Left renal pelvis (tissue), 4 donors: ENCODE measurements around the gene POTED. TPM values are rescaled to one million over a fixed set of nuclear protein-coding genes. Genes with fewer than 3 reads are reported as not detected.
"Not testable (repeated sequence)": the region's sequence is repeated elsewhere in the genome, so short reads cannot be mapped to it uniquely, and the experiment has no call there.

ENCODE experiments used
- DNase-seq, 4 donors: peaks; one replicate each; pipeline ENCODE4 v3.0.0-alpha.2; 2013; ENCODE audit warnings: low read depth in 4 of 4, low spot score in 3 of 4
- polyA plus RNA-seq, 4 donors: library from polyadenylated mRNA; unstranded; fragments of 120-200 nt; gene quantifications; one replicate each; pipeline ENCODE4 v1.2.1, GENCODE V29; 2013; ENCODE audit not compliant: insufficient read length in 4 of 4

POTED gene
- polyA plus RNA-seq: not detected

GRCh38 chr21:13609477-13609876 is at the start of gene POTED:
POTED (plus strand) TSS chr21:13609777; CDS start chr21:13610229, 452 bp downstream.
- not testable (repeated sequence) for DNase-seq

- DNase-seq: not testable (repeated sequence)
Measured at GRCh38 chr21:13650101-13650500, 40.5 kb downstream of the POTED start.

GRCh38 chr21:13651746-13652145 is 42.2 kb downstream of the POTED start:
- not testable (repeated sequence) for DNase-seq
